HepG2 (cell line): ENCODE data around the gene STN1. TPM values are rescaled to one million over a fixed set of nuclear protein-coding genes. Genes with fewer than 3 reads are reported as not detected.
A peak's percentile ranks its signal among the peaks of the same experiment; 100 is the strongest.

Source experiments
- ATAC-seq: fragments of 200-7000 bp; cut with Tn5 transposase; 3 replicates; pipeline ENCODE4 v1.9.1; 2020; ENCODE audit warnings: mild to moderate bottlenecking, moderate library complexity
- BruUV-seq: library from RNA; stranded (reverse); fragments of 400-500 nt; replicated peaks from 2 replicates; lab custom pipeline; 2021; lab: Mats Ljungman, UMichigan
- CTCF ChIA-PET: fragments of 300-600 bp; formaldehyde crosslinking; extraction: SDS; loops from one replicate; lab custom pipeline; 2021; ENCODE audit warnings: low total read pairs, inconsistent platforms, low intra/inter-chr PET ratio; lab: Yijun Ruan, JAX
- POLR2A ChIA-PET: fragments of 350-600 bp; sonication (Branson Sonifier 250); formaldehyde crosslinking; loops from one replicate; lab custom pipeline; 2020; ENCODE audit warnings: antibody characterized with exemption, inconsistent platforms; lab: Yijun Ruan, JAX
- DNase-seq: peaks from one replicate; pipeline ENCODE4 v3.0.0-alpha.2; 2015; ENCODE audit warnings: low spot score
- FAIRE-seq: peaks from 3 replicates; lab custom pipeline; 2011; peaks lifted over from hg19 to GRCh38; lab: Jason Lieb, UNC
- H2AFZ ChIP-seq: one replicate; pipeline ENCODE4 v1.6.1; 2011; ENCODE audit warnings: low read length, inconsistent platforms
- H3K27ac ChIP-seq: fragments of 300-600 bp; 3 replicates; pipeline ENCODE4 v1.8.0; 2011; ENCODE audit warnings: mixed run types, mild to moderate bottlenecking, mixed read lengths, low read length, inconsistent platforms; ENCODE audit not compliant: insufficient read depth; ENCODE audit errors: extremely low read length
- H3K27me3 ChIP-seq, 2 experiments: fragments of 200-600 bp in 1 of 2; 2 replicates in 1 of 2; 3 replicates in 1 of 2; pipeline versions ENCODE4 v1.6.0 to v1.8.0; 2011; ENCODE audit warnings: low read length in 2 of 2, mild to moderate bottlenecking in 2 of 2, moderate library complexity in 2 of 2, inconsistent platforms in 1 of 2; ENCODE audit not compliant: insufficient read depth in 2 of 2, control insufficient read depth in 1 of 2
- H3K36me3 ChIP-seq, 2 experiments: fragments of 200-600 bp in 1 of 2; replicated peaks in 1 of 2; 2 replicates in 1 of 2; 3 replicates in 1 of 2; pipeline versions ENCODE4 v1.5.1 to v1.8.0; 2011; ENCODE audit warnings: low read length in 2 of 2, inconsistent platforms in 1 of 2; ENCODE audit not compliant: insufficient read depth in 2 of 2, control insufficient read depth in 1 of 2
- H3K4me1 ChIP-seq: 2 replicates; pipeline ENCODE4 v1.5.1; 2012; ENCODE audit warnings: low read length, inconsistent platforms; ENCODE audit not compliant: insufficient read depth
- H3K4me2 ChIP-seq: 2 replicates; pipeline ENCODE4 v1.6.0; 2011; ENCODE audit warnings: low read depth, low read length, inconsistent platforms
- H3K4me3 ChIP-seq, 3 experiments: fragments of 200-600 bp in 1 of 3; sonication (generic), shearing (Covaris generic) in 1 of 3; replicated peaks in 1 of 3; 2 replicates each; pipeline ENCODE4 v1.5.1; 2011 to 2016; ENCODE audit warnings: low read length in 3 of 3, inconsistent platforms in 2 of 3, low read depth in 2 of 3, mild to moderate bottlenecking in 2 of 3, control low read depth in 1 of 3, mixed read lengths in 1 of 3; ENCODE audit not compliant: insufficient read depth in 1 of 3
- H3K79me2 ChIP-seq: one replicate; pipeline ENCODE4 v1.6.1; 2011; ENCODE audit warnings: low read length, inconsistent platforms; ENCODE audit not compliant: insufficient read depth
- H3K9ac ChIP-seq: 2 replicates; pipeline ENCODE4 v1.6.0; 2011; ENCODE audit warnings: mild to moderate bottlenecking, low read depth, low read length, inconsistent platforms; ENCODE audit not compliant: insufficient read depth
- H3K9me3 ChIP-seq: 2 replicates; pipeline ENCODE4 v1.5.1; 2012; ENCODE audit warnings: mild to moderate bottlenecking, low read length
- H4K20me1 ChIP-seq: 2 replicates; pipeline ENCODE4 v1.6.0; 2011; ENCODE audit warnings: inconsistent platforms, mild to moderate bottlenecking, low read length, moderate library complexity; ENCODE audit not compliant: insufficient read depth
- AKAP8 ChIP-seq: sonication (generic); formaldehyde crosslinking; IDR thresholded peaks from 2 replicates; pipeline ENCODE4 v1.5.1; 2020; ENCODE audit warnings: mild to moderate bottlenecking, missing genetic modification reagents
- ATF7 ChIP-seq, 2 experiments: fragments of 450-650 bp in 1 of 2; sonication (generic) in 1 of 2; formaldehyde crosslinking in 1 of 2; IDR thresholded peaks; 2 replicates each; pipeline versions ENCODE4 v1.4.0 to v1.6.1; 2016 to 2020; ENCODE audit warnings: antibody characterized with exemption in 1 of 2, mild to moderate bottlenecking in 1 of 2, missing genetic modification reagents in 1 of 2
- FOXA1 ChIP-seq, 2 experiments: fragments of 450-650 bp in 1 of 2; sonication (generic) in 1 of 2; formaldehyde crosslinking in 1 of 2; IDR thresholded peaks; 2 replicates each; pipeline versions ENCODE4 v1.4.0 to v1.6.1; 2016 to 2020; ENCODE audit warnings: missing genetic modification reagents in 1 of 2
- FOXP1 ChIP-seq, 2 experiments: fragments of 450-650 bp in 1 of 2; IDR thresholded peaks; 2 replicates each; pipeline ENCODE4 v1.6.1; 2017 to 2018; ENCODE audit warnings: antibody characterized with exemption in 1 of 2
- HMG20B ChIP-seq: conservative IDR thresholded peaks from 2 replicates; pipeline ENCODE4 v1.6.1; 2016; ENCODE audit warnings: missing genetic modification reagents, missing compliant biosample characterization
- ONECUT2 ChIP-seq: sonication (generic); formaldehyde crosslinking; IDR thresholded peaks from 2 replicates; pipeline ENCODE4 v1.4.0; 2020; ENCODE audit warnings: missing genetic modification reagents
- SALL1 ChIP-seq: sonication (generic); formaldehyde crosslinking; IDR thresholded peaks from 2 replicates; pipeline ENCODE4 v1.8.0; 2022; ENCODE audit warnings: mild to moderate bottlenecking, missing genetic modification reagents
- ZNF124 ChIP-seq: sonication (generic); formaldehyde crosslinking; IDR thresholded peaks from 2 replicates; pipeline ENCODE4 v1.4.0; 2020; ENCODE audit warnings: missing genetic modification reagents
- WGBS: methylation state at CpG from one replicate; pipeline ENCODE4 v1.1.6; 2017; ENCODE audit warnings: low lambda C conversion rate; 5-methylcytosine and 5-hydroxymethylcytosine counted together
- in situ Hi-C: cut with HindIII; loops from 2 replicates; pipeline ENCODE4 v1.10.0; 2017; ENCODE audit warnings: low pct_unique_long_range_greater_than_20kb; ENCODE audit not compliant: extremely low pct_ligation_motif_present
- intact Hi-C: fragments of 100-400 bp; cut with micrococcal nuclease; formaldehyde crosslinking; loops from one replicate; pipeline ENCODE4 v1.10.0; 2022; ENCODE audit not compliant: unreplicated experiment
- polyA plus RNA-seq, 8 experiments: library from polyadenylated mRNA; depleted of rRNA in 3 of 8; stranded (reverse) in 7 of 8; unstranded in 1 of 8; fragments of >200 nt; fragmentation: Illumina TruSeq in 4 of 8; extraction: Trizol in 4 of 8; gene quantifications; 2 replicates each; pipeline versions ENCODE4 v1.2.1 to v1.2.3, GENCODE V29; 2011 to 2016; ENCODE audit warnings: low read depth in 4 of 8, missing spikeins in 1 of 8, mixed read lengths in 1 of 8; ENCODE audit not compliant: insufficient read depth in 1 of 8
- total RNA-seq, 5 experiments: library from RNA; depleted of rRNA; stranded (reverse); fragments of >200 nt; fragmentation: Illumina TruSeq; extraction: Trizol; gene quantifications; 2 replicates each; pipeline ENCODE4 v1.2.3, GENCODE V29; 2016; ENCODE audit warnings: low read depth in 1 of 5
- TF ChIP-seq, protein P1 (sequence below): sonication (generic); formaldehyde crosslinking; IDR thresholded peaks from 2 replicates; pipeline ENCODE4 v1.8.1; 2023; ENCODE audit warnings: mild to moderate bottlenecking, missing genetic modification reagents
- TF ChIP-seq, protein P2 (sequence below): sonication (generic); formaldehyde crosslinking; IDR thresholded peaks from 2 replicates; pipeline ENCODE4 v1.4.0; 2020; ENCODE audit warnings: missing genetic modification reagents
- TF ChIP-seq, protein P3 (sequence below): sonication (generic); formaldehyde crosslinking; IDR thresholded peaks from 2 replicates; pipeline ENCODE4 v1.5.1; 2020; ENCODE audit warnings: mild to moderate bottlenecking, missing genetic modification reagents, moderate library complexity

Gene STN1
- total and polyA plus RNA-seq, 2 of the 13 experiments (the other 11 are each of a cell fraction or from before 2014, with no cell fraction given), result 17.6 to 22.7 TPM

DNA sequence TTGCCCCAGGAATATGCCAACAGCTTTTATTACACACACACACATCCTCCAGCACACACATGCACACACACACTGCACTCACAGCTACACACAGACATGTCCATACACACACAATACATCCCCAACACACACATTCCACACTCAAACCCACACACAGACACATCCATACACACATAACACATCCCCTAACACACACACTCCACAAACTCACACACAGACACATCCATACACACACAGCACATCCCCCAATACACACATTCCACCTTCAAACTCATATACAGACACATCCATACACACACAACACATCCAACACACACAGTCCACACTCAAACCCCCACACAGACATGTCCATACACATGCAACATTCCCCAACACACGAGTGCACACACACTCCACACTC lies 81.7 kb downstream of the STN1 start (continued):
- TF ChIP-seq FOXA1 (IDR thresholded peaks at IDR 0.05) (0 out of 2 replicates have a peak, but pooled peaks have one; percentile 23), FOXA1 (CRISPR knock-in tag; IDR thresholded peaks at IDR 0.05) (no peak), FOXP1 (IDR thresholded peaks at IDR 0.05) (0 out of 2 replicates have a peak, but pooled peaks have one; percentile 20), FOXP1 (CRISPR knock-in tag; IDR thresholded peaks at IDR 0.05) (no peak), ONECUT2 (no peak), ZNF124 (CRISPR knock-in tag) (no peak), ATF7 (IDR thresholded peaks at IDR 0.05) (0 out of 2 replicates have a peak, but pooled peaks have one; percentile 12), ATF7 (CRISPR knock-in tag; IDR thresholded peaks at IDR 0.05) (no peak)
- TF ChIP-seq, protein P1, sequence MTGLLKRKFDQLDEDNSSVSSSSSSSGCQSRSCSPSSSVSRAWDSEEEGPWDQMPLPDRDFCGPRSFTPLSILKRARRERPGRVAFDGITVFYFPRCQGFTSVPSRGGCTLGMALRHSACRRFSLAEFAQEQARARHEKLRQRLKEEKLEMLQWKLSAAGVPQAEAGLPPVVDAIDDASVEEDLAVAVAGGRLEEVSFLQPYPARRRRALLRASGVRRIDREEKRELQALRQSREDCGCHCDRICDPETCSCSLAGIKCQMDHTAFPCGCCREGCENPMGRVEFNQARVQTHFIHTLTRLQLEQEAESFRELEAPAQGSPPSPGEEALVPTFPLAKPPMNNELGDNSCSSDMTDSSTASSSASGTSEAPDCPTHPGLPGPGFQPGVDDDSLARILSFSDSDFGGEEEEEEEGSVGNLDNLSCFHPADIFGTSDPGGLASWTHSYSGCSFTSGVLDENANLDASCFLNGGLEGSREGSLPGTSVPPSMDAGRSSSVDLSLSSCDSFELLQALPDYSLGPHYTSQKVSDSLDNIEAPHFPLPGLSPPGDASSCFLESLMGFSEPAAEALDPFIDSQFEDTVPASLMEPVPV (CRISPR knock-in tag), result no peak

DNA sequence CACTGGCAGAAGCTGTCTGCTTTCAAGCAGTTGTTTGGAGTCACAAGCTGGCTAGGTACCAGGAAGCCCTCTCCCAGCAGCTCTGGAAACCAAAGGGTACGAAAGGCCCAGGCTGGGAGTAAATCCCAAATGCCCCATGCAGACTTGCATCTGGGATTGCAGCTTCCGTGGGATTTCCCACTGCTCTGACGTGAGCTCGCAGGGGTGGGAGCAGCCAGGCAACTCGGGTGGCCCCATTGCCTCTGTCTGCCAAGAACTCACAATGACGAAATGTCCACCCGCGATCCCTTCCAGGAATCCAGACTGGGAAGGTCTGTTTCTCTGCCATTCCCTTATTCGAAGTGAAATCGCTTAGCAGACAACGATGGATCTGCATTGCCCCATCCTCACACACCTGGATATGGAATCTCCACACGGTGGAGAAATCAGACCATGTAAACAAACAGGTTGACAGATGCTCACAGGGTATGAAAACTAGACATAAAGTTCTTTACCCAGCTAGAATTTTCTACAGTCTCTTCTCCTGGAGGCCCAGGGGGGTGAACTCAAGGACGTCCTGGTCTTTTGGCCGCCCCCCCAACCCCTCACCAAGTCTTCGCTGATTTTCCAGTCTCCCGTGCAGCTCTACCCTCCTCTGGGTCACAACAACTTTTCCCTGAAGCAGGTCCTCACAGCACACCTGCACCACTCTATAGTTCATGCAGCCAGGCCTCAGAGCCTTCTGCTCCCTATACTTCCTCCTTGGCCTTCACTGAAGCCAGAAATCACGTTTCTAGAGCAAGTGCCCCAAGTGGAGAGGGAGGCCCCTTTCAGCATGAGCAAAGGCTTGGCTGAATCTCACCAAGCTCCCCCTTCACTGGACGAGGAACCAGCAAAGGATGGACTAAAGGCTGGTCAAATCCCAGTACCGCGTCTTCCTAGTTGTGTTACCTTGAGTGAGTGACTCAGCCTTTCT lies 82.6 kb downstream of the STN1 start:
- 68% methylated on average over 17 of the region's 20 CpGs for WGBS
- no peak for ATAC-seq
- in situ Hi-C loops (no loop called here), intact Hi-C loops (no loop called here)
- Histone ChIP-seq H3K4me2 (peak overlapping the region; percentile 43), H3K79me2 (peaks cover 97% of the 10 kb centered on the region), H3K27ac (peak overlapping the region; percentile 36), H3K9ac (no peak overlapping the region; the same call in 1 of the 2 replicates), H3K4me3 (no peak overlapping the region), H3K27me3 (no peaks in the 10 kb centered on the region), H3K4me1 (peaks cover 94% of the 10 kb centered on the region), H4K20me1 (peaks cover 29% of the 10 kb centered on the region), H3K9me3 (no peaks in the 10 kb centered on the region), H2AFZ (no peak overlapping the region), H3K36me3 (peaks cover 0 to 1% of the 10 kb centered on the region in 2 experiments; a peak in 2 of 5 replicates)
- BruUV-seq, result no TSS peak
- no peak for DNase-seq
- CTCF ChIA-PET, result no interaction called here
- FAIRE-seq, result no peak
- POLR2A ChIA-PET, result interaction anchor here (0.7 to 3.5 kb wide), 5 partner anchors 12 to 41 kb away, joined by 3 to 30 read pairs (median 9); partner anchors contain the start of gene SH3PXD2A
- TF ChIP-seq AKAP8, result 0 out of 2 replicates have a peak, but pooled peaks have one; percentile 16
- no peak for TF ChIP-seq HMG20B (CRISPR knock-in tag)
- no peak for TF ChIP-seq FOXA1 (IDR thresholded peaks at IDR 0.05)
- 0 out of 2 replicates have a peak, but pooled peaks have one; percentile 4 for TF ChIP-seq FOXA1 (CRISPR knock-in tag; IDR thresholded peaks at IDR 0.05)
- TF ChIP-seq, protein P2, sequence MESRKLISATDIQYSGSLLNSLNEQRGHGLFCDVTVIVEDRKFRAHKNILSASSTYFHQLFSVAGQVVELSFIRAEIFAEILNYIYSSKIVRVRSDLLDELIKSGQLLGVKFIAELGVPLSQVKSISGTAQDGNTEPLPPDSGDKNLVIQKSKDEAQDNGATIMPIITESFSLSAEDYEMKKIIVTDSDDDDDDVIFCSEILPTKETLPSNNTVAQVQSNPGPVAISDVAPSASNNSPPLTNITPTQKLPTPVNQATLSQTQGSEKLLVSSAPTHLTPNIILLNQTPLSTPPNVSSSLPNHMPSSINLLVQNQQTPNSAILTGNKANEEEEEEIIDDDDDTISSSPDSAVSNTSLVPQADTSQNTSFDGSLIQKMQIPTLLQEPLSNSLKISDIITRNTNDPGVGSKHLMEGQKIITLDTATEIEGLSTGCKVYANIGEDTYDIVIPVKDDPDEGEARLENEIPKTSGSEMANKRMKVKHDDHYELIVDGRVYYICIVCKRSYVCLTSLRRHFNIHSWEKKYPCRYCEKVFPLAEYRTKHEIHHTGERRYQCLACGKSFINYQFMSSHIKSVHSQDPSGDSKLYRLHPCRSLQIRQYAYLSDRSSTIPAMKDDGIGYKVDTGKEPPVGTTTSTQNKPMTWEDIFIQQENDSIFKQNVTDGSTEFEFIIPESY (CRISPR knock-in tag), result peak; percentile 98
- 0 out of 2 replicates have a peak, but pooled peaks have one; percentile 19 for TF ChIP-seq SALL1 (CRISPR knock-in tag)
- TF ChIP-seq, protein P3, sequence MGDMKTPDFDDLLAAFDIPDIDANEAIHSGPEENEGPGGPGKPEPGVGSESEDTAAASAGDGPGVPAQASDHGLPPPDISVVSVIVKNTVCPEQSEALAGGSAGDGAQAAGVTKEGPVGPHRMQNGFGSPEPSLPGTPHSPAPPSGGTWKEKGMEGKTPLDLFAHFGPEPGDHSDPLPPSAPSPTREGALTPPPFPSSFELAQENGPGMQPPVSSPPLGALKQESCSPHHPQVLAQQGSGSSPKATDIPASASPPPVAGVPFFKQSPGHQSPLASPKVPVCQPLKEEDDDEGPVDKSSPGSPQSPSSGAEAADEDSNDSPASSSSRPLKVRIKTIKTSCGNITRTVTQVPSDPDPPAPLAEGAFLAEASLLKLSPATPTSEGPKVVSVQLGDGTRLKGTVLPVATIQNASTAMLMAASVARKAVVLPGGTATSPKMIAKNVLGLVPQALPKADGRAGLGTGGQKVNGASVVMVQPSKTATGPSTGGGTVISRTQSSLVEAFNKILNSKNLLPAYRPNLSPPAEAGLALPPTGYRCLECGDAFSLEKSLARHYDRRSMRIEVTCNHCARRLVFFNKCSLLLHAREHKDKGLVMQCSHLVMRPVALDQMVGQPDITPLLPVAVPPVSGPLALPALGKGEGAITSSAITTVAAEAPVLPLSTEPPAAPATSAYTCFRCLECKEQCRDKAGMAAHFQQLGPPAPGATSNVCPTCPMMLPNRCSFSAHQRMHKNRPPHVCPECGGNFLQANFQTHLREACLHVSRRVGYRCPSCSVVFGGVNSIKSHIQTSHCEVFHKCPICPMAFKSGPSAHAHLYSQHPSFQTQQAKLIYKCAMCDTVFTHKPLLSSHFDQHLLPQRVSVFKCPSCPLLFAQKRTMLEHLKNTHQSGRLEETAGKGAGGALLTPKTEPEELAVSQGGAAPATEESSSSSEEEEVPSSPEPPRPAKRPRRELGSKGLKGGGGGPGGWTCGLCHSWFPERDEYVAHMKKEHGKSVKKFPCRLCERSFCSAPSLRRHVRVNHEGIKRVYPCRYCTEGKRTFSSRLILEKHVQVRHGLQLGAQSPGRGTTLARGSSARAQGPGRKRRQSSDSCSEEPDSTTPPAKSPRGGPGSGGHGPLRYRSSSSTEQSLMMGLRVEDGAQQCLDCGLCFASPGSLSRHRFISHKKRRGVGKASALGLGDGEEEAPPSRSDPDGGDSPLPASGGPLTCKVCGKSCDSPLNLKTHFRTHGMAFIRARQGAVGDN (CRISPR knock-in tag), result peak; percentile 55
